ENCODE data around the gene ZDHHC7.

Gene ZDHHC7

DNA sequence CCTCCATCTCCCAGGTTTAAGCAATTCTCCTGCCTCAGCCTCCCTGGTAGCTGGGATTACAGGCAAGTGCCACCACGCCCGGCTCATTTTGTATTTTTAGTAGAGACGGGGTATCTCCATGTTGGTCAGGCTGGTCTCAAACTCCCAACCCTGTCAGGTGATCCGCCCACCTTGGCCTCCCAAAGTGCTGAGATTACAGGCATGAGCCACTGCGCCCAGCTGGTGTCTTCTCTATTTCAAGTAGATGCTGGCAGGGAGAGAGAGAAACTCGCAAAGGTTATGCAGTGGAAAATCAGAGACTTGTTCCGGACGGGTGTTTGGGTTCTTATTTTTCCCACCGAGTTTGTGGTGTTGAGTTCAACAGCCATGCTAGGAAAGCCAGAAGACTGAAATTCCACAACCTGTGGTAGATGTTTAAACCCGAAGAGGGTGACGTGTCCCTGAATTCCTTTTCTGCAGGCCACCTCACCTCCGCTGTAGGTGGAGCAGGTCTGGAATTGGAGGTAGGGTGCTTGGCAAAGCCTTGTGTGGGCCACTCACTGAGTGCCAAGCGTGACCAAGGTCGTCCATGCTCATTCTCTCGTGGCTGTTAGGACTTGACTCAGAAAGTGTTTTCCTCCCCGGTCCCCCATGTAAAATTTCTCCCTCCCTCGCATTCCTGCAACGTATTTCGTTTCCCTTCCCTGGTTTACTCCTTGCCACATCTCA is 7.3 kb upstream of the ZDHHC7 start:
- DNase-seq (ENCODE audit: low spot score) = no peak

DNA sequence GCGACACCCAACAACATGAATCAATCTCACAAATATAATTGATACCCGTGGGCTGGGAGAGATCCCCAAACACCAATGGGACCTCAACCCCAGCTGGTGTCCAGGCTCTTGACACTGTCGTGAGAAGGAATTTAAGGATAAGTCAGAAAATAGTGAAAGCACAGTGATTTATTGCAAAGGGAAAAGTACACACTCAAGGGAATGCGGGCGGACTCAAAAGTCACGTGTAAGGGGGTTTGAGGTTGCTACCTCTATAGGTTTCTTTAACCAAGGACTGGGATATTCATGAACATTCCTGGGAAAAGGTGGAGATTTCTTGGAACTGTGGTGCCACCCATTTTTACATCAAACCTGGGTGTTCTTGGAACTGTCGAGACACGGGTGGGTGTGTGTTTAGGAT is 6.3 kb upstream of the ZDHHC7 start:
- DNase-seq (ENCODE audit: low spot score) = no peak

DNA sequence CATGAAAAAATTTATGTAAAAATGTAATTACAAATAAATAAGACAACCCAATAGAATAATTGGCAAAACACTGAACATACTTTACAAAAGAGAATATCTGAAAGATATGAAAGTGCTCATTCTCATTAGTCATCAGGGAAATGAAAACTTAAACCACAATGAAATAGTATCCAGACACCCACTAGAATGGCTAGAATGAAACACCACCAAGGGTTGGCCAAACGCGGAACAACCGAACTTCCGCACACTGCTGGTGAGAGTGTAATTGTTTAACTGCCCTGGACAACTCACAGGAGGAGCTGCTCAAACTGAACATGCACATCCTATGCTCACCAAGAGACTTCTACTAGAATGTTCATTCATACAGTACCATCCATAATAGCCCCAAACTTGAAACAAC is 5.8 kb upstream of the ZDHHC7 start:
- DNase-seq (ENCODE audit: low spot score) = no peak

DNA sequence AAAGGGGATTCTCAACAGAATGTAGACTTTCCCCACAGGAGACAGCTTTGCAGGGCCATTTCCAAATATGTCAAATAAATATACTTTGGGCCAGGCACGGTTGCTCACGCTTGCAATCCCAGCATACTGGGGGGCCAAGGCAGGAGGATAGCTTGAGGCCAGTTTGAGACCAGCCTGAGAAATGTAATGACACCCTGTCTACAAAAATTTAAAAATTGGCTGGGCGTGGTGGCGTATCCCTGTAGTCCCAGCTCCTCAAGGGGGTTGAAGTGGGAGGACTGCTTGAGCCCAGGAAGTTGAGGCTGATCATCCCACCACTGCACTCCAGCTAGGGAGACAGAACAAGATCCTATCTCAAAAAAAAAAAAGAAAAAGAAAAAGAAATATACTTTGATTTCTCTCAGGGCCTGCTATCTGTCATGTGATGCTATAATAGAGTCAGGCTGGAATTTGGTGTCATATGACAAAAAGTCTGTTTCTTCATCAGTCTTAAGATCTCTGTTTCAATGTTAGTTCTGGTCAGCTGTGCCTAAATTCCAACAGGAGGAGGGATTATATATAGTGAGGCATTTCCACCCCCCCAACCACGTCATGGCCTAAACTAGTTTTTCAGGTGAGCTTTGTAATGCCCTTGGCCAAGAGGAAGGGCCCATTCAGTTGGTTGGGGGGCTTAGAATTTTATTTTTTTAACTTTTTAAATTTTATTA is 4.3 kb upstream of the ZDHHC7 start:
- DNase-seq (ENCODE audit: low spot score) = no peak

DNA sequence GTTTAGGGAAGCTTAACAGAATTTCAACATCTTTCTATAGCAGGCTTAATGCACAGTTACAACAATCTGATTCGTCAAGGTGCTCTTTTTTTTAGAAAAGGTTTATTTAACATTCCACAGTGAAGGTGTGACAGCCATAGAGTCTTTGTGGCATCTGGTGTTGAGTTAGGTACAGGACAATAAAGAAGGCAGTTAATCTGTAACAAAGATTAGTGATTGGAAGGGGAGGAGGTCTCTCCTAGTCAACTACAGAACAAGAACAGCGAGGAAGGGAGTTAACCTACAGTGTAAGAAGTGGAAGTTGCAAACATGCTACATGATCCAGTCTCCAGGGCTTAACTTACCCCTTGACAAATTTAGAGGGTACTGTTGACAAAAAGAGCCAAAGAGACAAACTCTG is 3.0 kb upstream of the ZDHHC7 start:
- no peak for DNase-seq (ENCODE audit: low spot score)

DNA sequence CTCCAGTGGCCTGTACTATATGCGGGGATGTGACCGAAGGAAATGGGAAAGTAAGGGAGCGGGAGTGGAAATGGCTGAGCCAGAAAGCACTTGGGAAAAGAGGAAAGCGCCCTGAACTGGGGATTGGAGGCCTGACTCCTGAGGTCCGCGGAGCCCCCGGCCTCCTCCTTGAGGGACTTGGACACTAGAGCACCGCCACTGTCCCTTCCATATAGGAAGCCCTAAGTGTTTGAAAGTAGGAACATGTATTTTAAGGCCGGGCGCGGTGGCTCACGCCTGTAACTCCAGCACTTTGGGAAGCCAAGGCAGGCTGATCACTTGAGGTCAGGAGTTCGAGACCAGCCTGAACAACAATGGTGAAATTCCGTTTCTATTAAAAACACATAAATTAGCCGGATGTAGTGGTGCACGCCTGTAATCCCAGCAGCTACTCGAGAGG is 530 bp upstream of the ZDHHC7 start:
- DNase-seq (ENCODE audit: low spot score) = no peak

DNA sequence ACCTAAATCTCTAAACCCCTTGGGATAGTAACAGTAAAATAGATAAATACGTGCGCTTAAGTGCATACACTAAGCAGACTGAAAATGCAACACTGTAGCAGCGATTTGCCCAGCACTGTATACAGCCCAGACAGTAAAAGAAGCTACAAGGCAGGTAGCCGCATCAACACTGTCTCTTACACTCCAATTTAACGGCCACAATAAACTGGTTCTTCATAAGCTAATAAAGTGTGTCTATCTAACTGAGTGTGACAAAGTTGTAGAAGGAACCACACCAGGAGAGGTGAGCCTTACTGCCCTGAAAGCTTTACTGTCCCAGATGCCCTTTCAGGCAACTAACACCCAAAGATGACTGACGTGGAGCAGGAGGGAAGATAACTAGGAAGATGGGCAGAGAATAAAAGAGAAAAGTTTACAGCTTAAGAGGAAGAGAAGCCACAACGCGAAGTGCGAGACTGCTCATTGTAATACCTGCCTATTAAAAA is 847 bp downstream of the ZDHHC7 start:
- no peak for DNase-seq (ENCODE audit: low spot score)

DNA sequence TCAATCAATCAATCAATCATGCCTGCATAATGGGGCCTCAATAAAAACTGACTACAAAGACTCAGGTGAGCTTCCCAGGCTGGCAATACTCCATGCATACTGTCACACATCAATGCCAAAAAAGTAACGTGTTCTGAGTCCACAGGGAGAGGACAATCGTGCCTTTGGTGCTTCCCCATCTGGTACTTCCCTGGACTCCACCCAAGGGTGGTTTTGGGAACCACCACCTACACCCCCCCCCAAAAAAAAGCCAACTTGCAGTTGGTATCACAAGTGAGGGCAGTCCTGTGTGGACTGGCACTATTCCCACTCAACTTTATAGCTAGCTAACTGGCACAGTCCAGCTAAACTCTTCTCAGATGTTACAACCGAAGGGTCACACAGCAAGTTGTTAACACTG is 3.1 kb downstream of the ZDHHC7 start:
- no peak for DNase-seq (ENCODE audit: low spot score)

DNA sequence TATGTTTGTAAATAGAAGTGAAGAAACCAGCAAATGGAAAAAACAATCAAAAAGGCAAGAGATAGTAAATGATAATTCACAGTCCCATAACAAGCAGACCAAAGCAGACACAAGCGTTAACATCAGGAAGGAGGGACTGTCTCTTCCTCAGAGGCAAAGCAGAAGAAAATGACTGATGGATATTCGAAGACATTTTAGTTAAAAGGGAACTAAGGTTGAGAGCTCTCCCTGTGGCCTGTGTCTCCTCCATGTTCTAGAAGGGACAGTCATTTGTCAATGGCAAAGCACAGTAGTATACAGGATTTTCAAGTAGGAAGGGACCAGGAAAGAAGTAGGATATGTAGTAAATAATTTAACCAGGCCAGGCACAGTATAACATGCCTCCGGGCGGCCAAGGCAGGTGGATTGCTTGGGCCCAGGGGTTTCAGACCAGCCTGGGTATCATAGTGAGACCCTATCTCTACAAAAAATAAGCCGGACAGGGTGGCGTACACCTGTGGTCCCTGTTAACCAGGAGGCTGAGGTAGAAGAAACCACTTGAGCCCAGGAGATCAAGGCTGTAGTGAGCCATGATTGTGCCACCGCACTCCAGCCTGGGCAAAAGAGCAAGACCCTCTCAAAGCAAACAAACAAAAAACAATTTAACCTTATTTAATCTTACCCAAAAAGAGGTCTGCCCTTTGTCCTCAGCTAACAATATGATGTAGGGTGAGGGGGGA is 3.7 kb downstream of the ZDHHC7 start:
- DNase-seq (ENCODE audit: low spot score) = no peak

DNA sequence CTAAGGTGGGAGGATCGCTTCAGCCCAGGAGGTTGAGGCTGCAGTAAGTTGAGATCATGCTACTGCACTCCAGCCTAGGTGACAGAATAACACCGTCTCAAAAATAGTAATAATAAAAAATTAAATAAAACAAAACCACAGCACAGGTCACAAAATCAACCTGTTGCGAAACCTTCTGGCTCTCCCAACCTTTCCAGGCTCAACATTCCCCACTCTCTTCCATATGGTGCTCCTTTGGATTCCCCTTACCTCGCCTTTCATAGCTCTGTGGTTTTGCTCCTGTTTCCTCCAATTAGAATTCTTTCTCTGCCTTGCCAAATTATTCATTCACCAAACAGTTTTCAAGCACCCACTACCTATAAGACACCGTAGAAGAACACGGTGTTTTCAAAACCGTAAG is 4.7 kb downstream of the ZDHHC7 start:
- no peak for DNase-seq (ENCODE audit: low spot score)

DNA sequence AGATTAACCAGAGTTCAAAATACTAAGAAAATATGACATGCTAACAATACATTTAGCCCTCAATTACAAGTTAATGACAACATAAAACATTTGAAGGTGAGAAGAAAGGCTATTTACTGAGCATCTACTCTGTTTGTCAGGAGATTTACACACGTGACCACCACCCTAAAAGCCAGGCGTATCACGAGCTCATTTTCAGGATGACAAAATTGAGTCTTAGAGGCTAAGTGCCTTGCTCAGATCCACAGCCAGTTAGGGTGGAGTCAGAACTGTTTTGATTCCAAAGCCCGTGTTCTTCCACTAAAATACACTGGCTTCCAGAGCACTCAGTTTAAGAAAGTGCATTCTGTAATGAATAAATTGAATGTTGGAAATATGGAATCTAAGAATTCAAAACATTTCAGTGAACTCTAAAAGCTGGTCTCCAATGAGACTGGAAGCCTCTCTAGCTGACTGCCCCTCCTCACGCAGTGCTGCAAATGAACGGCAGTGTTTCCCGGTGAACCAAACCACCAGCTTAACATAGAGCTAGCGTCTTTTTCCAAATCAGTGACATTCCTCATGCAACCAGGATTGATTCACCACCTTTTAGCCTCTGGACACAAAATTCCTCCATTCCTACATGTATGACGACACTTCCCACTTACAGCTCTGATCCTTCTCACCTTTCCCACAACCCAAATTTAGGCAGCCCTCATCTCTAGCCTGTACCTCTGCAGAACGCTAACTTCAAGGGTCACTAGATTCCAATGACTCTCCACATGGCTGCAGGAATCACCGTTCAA is 5.9 kb downstream of the ZDHHC7 start:
- no peak for DNase-seq (ENCODE audit: low spot score)

DNA sequence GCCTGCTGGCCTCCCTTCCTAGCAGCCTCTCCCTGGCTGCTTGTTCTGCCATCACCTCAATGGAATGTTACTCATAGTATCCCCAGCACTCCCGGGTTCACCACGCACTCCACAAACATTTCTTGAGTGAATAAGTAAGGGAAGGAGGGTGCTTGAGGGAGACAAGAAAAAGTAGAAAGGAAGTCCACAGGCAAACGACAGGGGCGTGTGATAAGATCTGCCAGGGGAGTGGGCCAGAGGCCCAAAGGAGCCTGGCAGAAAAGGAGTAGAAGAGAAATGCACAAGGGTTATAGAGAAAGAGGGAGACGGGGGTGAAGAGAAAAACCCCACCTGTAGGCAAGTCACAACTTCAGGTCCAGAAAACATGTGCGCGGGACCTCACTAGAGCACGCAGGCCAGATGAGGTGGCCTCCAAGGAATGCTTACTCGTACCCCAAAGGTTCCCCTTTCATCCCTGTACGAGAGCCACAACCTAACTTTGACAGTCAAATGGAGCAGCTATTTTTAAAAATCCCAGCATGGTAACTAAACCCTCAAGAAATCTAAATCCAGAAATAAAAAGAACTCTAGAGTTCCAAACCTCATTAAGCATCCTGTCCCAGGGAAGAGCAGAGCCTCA is 6.6 kb downstream of the ZDHHC7 start:
- no peak for DNase-seq (ENCODE audit: low spot score)

DNA sequence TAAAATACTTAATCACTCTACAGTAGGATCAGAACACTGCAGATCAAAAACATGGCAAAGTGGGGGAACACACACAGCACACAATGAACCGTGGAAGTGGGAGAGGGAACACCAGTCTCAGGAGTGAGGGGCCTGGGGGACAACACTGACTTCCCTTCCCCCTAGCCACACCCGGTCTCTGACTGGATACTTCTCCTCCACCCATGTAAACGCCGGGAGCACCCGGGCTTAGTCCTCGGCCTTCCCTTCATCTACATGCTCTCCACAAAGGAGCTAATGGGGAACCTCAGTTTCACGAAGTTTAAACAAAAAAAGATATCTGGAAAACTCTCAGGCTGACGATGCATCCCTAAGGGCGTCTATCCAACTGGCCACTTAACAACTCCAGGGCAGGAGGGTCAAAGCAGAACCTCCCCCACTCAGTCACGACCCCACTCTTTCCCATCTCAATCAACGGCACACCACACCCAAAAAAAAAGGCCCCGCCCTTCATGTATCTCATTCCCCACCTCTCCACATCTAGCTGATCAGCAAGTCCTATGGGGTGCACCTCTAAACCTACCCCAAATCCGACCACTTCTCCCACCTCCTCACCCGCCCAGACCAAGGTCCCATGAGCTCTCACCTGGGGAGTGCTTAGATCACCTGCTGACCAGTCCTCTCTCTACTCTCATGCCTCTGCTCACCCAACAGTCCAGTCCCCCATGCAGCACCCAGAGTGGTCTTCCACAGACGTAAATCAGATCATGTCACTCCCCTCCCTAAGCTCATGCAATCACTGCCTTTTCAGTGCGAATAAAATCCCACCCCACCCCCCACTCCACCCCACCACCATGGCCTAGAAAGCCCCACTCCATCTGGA is 7.4 kb downstream of the ZDHHC7 start:
- no peak for DNase-seq (ENCODE audit: low spot score)

DNA sequence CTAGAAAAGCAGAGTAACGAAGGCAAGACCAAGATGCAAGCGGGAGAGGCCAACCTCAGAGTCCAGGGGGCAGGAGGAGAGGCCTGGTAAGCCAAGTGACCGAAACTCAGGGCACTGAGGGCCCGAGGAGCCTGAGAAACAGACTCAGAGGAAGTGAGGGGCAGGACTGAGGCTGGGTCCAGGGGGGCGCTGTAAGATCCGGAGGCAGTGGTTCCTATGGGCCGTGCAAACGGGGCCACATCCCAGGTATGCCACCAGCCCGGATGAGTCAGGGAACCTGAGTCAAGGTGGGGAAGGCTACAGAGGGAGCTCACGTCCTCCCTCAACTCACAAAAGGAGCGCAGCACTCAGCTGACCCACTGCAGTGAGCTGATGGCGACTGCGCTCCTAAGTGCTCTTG is 8.3 kb downstream of the ZDHHC7 start:
- no peak for DNase-seq (ENCODE audit: low spot score)

DNA sequence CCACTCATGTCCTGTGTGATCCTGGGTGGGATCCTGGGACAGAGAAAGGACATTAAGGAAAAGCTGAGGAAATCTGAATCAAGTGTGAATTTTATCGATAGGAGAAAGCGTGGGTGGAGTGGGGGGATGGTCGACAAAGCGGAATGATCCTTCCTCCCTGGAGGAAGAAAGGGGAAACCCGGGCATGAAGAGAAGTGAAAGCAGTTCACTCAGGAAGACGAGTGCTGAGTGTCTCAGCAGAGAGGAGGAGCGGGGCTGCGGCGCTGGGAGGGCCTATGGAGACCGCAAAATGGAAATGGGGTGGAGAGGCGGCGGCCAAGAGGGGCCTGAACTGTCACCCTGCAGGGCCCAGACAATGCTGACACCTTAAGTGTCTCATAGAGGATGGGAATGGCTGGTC is 8.7 kb downstream of the ZDHHC7 start:
- no peak for DNase-seq (ENCODE audit: low spot score)

DNA sequence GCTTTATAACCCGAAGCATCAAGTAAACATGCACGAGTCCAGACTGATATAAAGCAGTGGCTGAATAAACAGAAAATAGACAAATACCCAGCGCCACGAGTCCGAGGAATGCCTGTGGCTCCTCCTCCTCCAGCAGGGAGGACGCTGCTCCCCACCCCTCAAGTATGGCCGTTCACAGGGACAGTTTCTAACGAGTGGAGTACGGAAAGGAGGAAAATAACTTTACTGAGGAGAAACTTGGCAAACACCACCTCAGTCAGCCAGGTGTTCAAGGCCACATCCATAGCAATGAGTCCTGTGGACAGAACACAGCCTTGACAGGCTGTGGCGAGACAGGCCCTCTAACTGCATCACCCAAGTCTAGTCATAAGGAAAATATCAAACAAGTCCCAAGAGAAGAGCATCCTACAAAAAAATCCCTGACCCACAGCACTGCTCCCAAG is 9.2 kb downstream of the ZDHHC7 start:
- DNase-seq (ENCODE audit: low spot score) = no peak

DNA sequence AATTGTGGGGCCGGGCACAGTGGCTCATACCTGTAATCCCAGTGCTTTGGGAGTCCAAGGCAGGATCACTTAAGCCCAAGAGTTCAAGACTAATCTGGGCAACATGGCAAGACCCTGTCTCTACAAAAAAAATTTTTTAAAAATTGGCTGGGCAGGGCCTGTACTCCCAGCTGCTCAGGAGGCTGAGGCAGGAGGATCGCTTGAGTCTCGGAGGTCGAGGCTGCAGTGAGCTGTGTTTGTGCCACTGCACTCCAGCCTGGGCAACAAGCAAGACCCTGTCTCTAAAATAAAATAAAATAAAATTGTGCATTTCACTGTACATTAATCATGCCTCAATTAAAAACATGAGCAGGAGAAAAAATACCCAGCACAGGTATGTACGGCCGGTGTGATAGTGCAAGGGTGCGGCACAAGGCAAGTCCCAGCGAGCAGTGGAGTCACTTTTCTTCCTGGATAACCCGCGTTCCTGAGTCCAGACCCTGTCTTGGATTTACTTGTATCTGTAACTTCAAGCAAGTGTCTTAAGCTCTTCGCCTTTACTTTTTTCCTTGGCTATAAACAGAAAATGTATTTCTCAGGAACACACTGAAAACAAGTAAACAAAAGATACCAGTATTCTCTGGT is 11.4 kb downstream of the ZDHHC7 start:
- DNase-seq (ENCODE audit: low spot score) = no peak

DNA sequence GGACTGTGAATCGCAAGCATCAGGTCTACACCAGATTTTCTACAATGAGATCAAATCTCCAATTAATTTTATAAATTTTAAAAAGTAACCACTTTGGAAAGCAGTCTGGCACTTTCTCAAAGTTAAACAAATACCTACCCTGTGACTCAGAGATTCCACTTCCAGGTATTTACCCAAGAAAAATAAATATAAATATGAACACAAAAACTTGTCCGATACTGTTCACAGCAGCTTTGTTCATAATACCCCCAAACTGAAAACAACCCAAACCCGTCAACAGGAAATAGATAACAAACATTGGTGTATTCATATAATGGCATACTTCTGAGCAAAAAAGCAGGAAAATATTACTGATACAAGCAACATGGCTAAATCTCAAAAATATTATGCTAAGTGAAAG is 12.1 kb downstream of the ZDHHC7 start:
- DNase-seq (ENCODE audit: low spot score) = no peak

DNA sequence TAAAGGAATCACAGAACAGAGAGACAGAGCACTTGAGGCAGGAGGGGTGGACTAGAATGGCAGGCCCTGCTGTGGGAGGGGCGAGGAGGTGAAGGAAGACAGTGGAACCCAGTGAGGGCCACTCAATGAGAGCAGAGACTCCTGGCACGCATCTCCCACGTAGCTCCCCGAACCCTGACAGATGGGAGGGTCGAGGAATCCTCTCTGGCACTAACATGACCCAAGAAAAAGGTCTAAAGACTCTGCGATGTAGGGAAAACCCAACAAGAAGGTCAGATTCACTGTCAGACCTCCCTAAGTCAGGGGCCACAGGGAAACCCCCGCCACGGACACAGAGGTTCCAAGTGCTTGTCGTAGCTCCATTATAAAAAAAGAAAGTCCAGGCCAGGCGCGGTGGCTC is 15.0 kb downstream of the ZDHHC7 start:
- no peak for DNase-seq (ENCODE audit: low spot score)

DNA sequence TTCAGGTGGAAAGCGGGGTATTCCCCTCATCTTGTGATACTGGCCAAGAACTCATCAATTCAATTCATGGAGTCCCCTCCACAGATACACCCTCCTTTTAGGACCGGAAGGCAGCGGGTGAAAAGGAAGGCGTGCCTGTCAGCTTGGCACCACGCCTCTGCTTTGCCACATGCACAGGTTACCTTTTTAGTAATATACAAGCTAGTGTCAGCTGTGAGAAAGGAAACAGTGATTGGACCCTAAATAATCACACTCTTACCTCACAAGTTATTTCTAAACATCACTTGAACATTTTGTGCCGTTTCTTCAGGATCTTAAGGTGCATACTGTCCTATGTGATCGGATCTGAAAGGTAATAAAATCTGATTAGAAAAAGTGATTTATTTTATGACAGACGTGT is 15.7 kb downstream of the ZDHHC7 start:
- no peak for DNase-seq (ENCODE audit: low spot score)

All from left forelimb (tissue), 1 donor.